AG09319 (cell line): ENCODE results near the gene BCL2L15.
"Not testable (repeated sequence)": the region's sequence is repeated elsewhere in the genome, so short reads cannot be mapped to it uniquely, and the experiment has no call there.

Source experiments
- DNase-seq: peaks from one replicate; pipeline ENCODE4 v3.0.0-alpha.2; 2010; ENCODE audit warnings: low read depth; ENCODE audit errors: extremely low read depth
- TF ChIP-seq, protein P1 (sequence below): IDR thresholded peaks from 2 replicates; pipeline ENCODE4 v1.5.1; 2011; ENCODE audit warnings: low read depth, mild to moderate bottlenecking, inconsistent platforms, low read length, moderate library complexity

The BCL2L15 gene

DNA sequence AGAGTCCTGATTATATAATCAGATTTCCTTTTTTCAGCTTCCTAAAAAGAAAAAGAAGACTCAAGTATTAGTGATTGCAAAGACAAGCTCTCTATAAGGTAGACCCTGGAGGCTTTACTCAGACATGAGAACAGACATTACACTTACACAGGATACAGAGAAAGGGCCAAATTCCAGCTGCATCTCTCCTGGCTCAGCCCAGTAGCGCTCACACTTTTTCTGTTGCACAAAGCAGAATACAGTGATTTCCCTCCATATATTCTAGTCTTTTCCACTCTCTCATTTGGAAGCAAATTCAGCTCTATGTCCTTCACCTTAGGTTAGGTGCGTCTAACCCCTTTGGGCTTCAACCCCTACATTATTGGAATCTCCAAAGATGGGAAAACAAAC lies 31.0 kb downstream of the BCL2L15 start:
- TF ChIP-seq, protein P1, sequence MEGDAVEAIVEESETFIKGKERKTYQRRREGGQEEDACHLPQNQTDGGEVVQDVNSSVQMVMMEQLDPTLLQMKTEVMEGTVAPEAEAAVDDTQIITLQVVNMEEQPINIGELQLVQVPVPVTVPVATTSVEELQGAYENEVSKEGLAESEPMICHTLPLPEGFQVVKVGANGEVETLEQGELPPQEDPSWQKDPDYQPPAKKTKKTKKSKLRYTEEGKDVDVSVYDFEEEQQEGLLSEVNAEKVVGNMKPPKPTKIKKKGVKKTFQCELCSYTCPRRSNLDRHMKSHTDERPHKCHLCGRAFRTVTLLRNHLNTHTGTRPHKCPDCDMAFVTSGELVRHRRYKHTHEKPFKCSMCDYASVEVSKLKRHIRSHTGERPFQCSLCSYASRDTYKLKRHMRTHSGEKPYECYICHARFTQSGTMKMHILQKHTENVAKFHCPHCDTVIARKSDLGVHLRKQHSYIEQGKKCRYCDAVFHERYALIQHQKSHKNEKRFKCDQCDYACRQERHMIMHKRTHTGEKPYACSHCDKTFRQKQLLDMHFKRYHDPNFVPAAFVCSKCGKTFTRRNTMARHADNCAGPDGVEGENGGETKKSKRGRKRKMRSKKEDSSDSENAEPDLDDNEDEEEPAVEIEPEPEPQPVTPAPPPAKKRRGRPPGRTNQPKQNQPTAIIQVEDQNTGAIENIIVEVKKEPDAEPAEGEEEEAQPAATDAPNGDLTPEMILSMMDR, result no peak
- no peak for DNase-seq

GRCh38 chr1:113855630-113856400 lies 31.6 kb downstream of the BCL2L15 start:
- TF ChIP-seq, protein P1, result no peak
- DNase-seq, result no peak

DNA sequence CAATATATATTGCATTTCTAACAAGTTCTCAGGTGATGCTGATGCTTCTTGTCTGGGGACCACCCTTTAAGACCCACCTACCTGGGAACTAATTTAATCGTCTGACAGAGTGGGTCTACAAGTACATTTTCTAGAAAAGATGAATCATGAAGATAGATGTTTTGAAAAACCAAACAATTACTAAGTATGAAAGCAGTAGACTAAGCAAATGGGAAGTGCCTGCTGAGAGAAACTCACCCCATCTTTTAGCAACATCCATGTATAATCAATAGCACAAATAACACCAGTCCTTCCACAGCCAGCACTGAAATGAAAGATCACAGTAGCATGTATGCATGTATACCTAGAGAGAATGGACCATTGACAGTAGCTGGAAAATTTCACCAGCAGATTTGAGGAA lies 33.1 kb downstream of the BCL2L15 start:
- TF ChIP-seq, protein P1, result no peak
- no peak for DNase-seq

- not testable (repeated sequence) for DNase-seq
Observed at GRCh38 chr1:113852694-113853093, 34.7 kb downstream of the BCL2L15 start.

GRCh38 chr1:113850127-113850796 lies 37.1 kb downstream of the BCL2L15 start:
- TF ChIP-seq, protein P1, result no peak
- DNase-seq, result no peak

DNA sequence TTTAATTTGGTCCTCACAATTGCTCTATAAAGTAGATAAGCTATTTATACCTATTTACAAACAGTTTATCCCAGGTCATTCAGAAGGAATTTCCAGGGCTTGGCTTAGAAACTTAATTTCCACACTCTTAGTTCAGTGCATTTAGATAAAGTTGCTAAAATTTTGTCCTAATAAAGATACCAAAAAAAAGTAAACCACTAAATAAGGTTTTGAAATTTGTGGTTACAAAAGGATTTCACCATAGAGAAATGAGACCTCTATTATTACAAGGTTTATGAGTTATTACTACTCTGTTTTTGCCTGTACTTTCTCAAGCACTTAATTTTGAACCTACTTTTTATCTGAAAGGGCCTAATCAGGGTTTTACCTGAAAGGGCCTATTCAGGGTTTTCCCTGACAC lies 38.3 kb downstream of the BCL2L15 start:
- TF ChIP-seq, protein P1, result no peak
- DNase-seq, result no peak

- TF ChIP-seq, protein P1, result no peak
- no peak for DNase-seq
Observed at GRCh38 chr1:113846391-113847035, 40.9 kb downstream of the BCL2L15 start.
